ENCODE results near the gene LSP1.

The LSP1 gene

DNA sequence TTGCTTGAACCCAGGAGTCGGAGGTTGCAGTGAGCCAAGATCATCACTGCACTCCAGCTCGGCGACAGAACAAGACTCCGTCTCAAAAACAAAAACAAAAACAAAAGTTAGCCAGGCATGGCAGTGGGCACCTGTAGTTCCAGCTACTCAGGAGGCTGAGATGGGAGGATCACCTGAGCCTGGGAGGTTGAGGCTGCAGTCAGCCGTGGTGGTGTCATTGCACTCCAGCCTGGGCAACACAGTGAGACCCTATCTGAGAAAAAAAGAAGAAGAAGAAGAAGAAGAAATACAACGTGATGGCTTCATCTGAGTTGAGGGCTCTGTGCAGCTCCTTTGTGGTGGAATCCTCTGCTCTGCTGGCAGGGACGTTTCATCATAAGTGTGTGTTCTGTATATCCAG lies 56.6 kb downstream of the LSP1 start:
- no peak for DNase-seq (ENCODE audit: low read depth, low spot score)
- no peak overlapping the region for H3K27ac ChIP-seq

- no peak for DNase-seq (ENCODE audit: low read depth, low spot score)
- no peak overlapping the region for H3K27ac ChIP-seq
Observed at GRCh38 chr11:1912289-1912878, 59.5 kb downstream of the LSP1 start.

- no peak overlapping the region for H3K27ac ChIP-seq
- DNase-seq (ENCODE audit: low read depth, low spot score), result no peak
Observed at GRCh38 chr11:1913271-1914060, 60.6 kb downstream of the LSP1 start.

- no peak overlapping the region for H3K27ac ChIP-seq
Observed at GRCh38 chr11:1915795-1916131, 62.9 kb downstream of the LSP1 start.

DNA sequence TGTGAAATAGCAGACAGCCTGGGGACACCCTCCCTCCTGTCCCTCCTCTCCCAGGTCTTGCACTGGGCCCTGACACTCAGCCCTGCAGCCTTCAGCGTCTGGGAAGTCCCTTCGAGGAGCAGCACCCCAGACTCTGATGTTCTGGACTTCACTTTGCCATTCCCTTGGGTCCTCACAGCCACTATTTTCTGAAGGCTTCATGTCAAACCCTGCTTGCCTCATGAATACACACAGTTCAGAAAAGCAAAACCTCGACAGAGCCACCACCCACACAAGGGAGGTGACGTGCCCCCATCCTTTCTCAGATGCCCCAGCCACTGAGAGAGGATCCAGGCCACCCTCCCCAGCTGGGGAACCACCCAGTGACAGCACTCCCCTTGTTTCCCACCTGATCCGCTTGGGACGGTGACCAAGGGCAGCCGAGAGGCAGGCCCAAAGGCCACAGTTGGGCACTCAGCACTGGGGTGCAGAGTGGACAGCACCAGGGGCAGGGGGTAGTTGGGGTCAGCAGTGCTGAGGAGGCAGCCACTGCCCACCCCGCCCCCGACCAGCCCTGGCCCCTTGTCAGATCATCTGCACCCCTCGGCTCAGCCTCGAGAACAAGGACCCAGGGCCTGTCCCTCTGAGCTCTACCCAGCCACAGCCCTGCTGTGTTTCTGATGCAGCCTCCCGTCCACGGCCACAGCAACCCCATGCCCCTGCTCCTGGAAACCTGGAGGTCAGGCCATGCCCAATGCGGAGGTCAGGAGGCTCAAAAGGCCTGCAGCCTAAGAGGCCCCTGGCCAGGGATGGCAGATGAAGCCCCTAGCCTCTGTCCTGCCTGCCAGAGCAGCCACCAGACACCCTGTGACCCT lies 63.5 kb downstream of the LSP1 start:
- no peak overlapping the region for H3K27ac ChIP-seq
- DNase-seq (ENCODE audit: low read depth, low spot score), result no peak

More at GRCh38 chr11:1915795-1916131, 62.9 kb downstream of the LSP1 start:
- no peak for DNase-seq (ENCODE audit: low read depth, low spot score)

DNA sequence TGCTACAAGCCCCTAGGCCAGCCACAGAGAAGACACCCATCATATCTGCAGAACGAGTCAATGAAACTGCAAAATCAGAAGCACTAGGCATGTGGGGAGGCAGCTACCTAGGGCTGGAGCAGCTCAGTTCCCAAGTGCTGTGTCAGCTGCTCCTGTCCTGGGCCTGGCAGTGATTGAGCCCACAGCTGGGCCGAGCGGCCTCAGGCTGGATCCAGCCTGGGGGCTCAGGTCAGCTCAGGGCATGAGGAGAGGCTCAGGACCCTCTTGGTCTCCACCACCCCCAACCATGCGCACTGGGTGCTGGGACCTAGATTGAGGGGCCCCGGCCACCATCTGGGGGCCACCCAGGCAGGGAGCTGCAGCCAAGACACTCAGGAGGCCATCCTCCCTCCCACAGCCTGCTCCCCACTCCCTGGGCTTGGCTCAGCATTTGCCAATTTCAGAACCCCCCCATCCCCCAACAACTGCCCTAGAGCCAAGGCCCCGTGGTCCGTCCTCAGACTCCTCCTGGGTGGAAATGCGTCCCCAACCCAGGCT lies 64.2 kb downstream of the LSP1 start:
- H3K27ac ChIP-seq, result no peak overlapping the region
- DNase-seq (ENCODE audit: low read depth, low spot score), result no peak

- H3K27ac ChIP-seq, result no peak overlapping the region
- DNase-seq (ENCODE audit: low read depth, low spot score), result no peak
Observed at GRCh38 chr11:1917523-1918435, 64.9 kb downstream of the LSP1 start.

DNA sequence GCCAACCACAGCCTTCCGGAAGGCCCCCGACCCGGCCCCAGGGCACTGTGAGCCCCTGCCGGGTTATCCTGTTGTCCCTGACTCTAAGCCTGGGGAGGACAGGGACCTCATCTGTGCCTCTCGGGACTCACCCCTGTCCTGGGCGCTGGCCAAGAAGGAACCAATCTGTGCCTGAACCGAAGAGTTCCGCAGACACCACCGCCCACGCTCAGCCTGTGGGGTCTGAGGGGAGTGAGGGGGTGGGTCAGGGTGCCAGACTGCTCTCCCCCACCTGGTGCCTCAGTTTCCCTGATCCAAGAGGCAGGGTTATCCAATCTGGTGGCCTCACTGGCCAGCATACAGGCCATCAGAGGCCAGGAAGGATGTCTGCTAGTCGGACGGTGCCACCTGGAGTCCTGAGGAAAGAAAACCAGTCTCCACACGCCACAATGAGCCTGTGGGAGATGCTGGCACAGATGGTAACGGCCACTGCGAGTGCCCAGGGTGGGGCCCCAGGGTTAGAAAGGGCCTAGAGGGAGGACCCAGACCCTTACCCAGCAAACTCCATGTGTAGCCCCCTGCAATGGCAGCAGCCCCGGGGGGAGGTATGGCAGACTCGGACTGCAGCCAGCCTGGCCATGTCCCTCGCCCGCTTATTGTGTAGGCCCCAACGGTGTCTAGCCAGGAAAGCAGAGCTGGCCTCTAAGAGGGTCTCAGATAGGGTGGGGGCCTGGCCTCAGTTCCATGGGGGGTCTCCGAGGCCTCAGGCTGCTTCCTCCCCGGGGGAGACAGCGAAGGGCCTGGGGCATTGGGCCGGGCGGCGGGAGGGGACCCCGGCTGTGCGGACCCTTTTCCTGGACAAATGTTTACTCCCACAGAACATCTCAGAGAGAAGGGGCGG lies 65.8 kb downstream of the LSP1 start:
- H3K27ac ChIP-seq, result no peak overlapping the region
- no peak for DNase-seq (ENCODE audit: low read depth, low spot score)

- no peak for DNase-seq (ENCODE audit: low read depth, low spot score)
- no peak within 1 kb of the TSS for H3K27ac ChIP-seq
Observed at GRCh38 chr11:1919391-1920127, 66.7 kb downstream of the LSP1 start, which contains the start of gene TNNT3. TSS of gene TNNT3 (plus strand) at chr11:1919703. CDS start at chr11:1922875, 3,172 bp downstream.

DNA sequence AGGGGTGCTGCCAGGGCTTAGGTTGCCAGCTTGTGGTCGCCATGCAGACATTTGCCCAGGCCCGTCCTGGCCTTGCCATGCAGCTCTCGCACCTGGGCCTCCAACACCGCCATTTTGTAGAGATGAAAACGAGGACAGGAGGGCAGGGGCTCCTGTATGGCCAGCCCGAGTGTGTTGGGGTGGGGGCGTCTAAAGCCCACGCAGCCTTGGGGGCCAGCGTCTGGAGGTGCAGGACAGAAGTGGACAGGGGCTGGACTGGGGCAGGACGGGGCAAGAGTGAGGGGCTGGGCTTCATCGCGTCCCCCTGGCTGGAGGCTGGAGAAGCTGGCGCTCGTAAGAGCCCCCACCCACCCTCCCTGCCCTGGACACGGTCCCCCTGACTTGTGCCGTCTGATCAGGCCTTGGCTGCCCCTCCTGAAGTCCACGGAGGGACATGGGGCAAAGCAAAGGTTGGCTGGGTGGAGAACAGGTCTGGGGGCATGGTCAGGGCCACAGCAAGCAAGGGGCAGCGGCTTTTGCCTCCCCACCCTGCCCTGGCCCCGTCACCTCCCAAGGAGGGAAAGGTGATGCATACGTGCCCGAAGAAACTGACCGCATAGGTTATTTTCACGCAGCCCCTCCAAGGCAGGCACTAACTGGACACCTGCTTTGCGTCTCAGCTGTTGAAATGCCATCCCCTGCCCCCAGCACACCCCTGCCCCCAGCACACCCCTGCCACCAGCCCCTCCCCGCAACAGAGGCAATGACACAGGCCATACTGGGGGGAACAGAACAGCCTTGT lies 67.4 kb downstream of the LSP1 start:
- no peak for DNase-seq (ENCODE audit: low read depth, low spot score)
- no peak overlapping the region for H3K27ac ChIP-seq

- DNase-seq (ENCODE audit: low read depth, low spot score), result no peak
- H3K27ac ChIP-seq, result no peak overlapping the region
Observed at GRCh38 chr11:1920909-1921573, 68.2 kb downstream of the LSP1 start.

DNA sequence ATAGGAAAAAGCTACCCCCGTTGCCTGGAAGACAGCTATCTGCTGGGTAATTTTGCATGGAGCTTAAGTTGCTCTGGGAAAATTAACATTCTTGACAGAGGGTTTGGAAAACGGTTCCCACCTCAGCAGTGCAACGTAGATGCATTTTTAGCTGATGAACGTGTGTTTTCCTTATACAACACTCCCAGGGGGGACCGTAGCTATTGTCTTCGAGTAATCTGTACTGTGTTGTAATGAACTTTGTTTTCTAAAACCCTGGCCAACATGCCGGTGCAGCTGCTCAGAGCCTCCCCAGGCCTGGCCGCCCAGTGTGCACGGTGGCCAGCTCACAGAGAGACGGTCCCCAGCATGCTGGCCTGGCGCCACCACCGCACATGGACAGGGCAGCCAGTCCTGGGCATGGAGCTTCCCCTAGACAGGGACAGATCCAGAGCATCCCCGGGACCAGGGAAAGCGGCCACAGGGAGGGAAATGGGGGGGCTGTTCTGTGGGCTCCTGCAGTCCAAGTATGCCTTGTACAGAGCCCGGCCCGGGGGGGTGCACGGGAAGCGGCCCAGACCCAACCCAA lies 68.8 kb downstream of the LSP1 start:
- no peak overlapping the region for H3K27ac ChIP-seq
- DNase-seq (ENCODE audit: low read depth, low spot score), result no peak

- no peak overlapping the region for H3K27ac ChIP-seq
- no peak for DNase-seq (ENCODE audit: low read depth, low spot score)
Observed at GRCh38 chr11:1922481-1923081, 69.7 kb downstream of the LSP1 start.

DNA sequence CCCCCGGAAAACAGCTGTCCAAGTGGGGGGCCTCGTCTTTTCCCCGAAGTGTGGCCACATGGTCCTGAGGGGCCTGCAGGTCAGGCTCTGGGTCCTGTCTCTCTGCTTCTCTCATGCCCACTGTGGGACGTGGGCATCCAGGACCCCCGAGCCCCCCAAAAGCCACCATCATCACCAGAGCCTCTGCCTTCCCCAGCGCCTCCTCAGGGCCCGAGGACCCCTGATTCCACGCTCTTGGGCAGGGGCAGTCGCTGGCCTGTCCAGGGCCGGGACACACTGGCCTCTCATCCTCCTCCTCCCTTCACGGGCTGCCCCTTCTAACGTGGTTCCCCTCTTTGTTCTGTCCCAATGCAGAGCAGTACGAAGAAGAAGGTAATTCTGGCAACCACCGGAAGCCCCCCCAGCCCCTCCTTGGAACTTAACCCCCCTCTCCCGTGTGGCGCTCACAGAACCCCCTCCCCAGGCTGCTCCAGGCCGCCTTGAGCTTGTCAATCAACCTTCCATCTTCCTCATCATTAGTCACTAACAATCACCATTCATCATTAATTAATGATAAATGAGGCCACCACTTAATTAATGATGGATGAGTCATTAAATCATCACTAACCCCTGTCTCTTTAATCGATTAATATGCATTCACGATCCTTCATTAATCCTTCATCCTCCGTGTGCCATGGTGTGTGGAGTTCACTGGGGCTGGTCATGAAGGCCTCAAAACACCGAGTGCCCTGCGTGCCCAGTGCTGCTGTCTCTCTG lies 70.5 kb downstream of the LSP1 start:
- no peak for DNase-seq (ENCODE audit: low read depth, low spot score)
- H3K27ac ChIP-seq, result no peak overlapping the region

- no peak for DNase-seq (ENCODE audit: low read depth, low spot score)
- H3K27ac ChIP-seq, result no peak overlapping the region
Observed at GRCh38 chr11:1924181-1924580, 71.3 kb downstream of the LSP1 start.

Measured in epithelial cell of prostate (primary cell).